ENCODE data around the gene TRIM32.
"Not testable (repeated sequence)": the region's sequence is repeated elsewhere in the genome, so short reads cannot be mapped to it uniquely, and the experiment has no call there.

Gene TRIM32

DNA sequence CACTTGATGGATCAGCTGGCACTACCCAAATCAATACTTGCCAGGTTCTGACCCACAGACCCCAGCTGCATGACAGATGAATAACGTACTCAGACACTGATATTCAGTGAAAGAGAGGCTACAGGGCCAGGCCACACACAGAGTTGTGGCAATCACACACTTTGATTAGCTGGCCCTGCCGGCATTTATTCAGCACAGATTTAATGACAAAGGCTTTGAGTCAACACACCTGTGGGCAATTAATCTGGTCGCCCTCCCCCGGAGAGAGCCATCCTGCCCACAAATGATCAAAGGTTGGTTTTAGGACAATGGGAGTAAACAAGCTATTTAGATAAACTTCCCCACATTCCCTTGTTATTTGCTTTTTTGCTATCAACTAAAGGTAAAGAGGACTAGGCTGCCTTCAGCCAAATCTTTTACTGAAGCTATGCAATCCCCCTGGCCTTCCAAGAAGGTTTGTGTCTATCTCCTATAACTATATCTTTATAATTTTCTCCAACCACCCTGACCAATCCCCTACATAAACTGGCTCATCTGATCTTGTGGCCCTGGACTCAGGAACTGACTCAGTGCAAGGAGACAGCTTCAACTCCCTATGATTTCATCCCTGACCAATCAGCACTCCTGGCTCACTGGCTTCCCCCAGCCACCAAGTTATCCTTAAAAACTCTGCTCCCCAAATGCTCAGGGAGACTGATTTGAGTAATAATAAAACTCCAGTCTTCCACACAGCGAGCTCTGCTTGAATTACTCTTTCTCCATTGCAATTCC is 12.7 kb upstream of the TRIM32 start:
- DNase-seq: no peak

DNA sequence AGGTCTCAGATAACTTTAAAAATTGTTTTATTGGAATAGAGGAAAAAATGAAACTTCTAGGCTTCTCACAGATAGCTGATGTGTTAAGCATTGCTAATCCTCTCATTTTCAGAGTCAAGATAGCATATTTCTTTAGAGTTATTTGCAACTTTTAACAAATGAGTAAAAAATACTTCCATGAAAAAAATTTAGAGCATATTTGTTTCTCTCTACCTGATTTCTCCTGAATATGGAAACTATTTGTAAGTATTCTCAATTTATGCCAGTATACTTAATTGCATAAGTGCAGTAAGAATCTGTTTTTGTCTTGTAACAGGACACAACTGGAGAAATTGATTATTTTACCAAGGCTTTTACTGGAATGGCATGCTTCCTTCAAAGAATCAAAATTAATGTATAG is 3.6 kb upstream of the TRIM32 start:
- DNase-seq: no peak

DNA sequence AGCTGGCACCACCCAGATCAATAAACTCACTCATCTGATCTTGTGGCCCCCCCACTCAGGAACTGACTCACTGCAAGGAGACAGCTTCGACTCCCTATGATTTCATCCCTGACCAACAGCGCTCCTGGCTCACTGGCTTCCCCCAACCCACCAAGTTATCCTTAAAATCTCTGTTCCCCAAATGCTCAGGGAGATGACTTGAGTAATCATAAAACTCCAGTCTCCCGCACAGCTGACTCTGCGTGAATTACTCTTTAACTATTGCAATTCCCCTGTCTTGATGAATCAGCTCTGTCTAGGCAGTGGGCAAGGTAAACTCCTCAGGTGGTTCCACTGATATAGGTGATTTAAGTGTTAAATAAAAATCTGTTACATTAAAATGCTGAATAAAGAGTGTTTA is 1.9 kb upstream of the TRIM32 start:
- no peak for DNase-seq

DNA sequence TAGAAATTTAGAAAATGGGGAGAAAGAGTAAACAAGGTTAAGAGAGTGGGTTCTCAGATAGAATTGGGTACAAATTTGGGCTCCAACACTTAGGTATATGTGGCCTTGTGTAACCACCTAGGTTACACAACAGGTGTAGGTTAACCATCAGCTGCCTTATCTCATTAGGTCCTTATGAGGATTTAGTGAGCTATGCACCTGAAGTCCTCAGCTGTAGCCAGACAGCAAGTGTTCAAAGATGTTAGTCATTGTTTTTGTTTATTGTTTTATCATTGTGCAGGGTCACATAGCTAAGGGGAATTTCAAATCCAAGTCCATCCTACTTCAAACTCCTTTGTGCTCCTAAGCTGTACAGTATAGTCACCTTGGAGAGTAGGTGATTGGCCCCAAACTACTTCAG is 970 bp upstream of the TRIM32 start:
- no peak for DNase-seq

DNA sequence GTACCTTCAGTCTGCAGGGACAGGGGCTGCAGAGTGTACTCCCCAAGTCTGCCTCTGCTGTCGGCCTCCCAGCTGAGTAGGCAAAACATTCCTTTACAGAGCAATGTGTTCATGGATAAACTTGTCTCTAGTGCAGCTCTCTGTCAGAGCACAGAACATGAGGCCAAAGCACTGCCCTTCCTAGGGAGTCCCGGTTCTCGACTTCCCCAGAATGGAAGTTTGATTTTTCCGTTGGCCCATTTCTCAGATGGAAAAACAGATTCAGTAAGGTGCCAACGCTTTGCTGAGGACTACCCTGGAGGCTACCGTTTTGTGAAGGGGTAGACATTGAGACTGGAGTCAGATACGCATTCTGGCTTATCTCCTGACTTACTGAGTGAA is 422 bp upstream of the TRIM32 start:
- DNase-seq: no peak

DNA sequence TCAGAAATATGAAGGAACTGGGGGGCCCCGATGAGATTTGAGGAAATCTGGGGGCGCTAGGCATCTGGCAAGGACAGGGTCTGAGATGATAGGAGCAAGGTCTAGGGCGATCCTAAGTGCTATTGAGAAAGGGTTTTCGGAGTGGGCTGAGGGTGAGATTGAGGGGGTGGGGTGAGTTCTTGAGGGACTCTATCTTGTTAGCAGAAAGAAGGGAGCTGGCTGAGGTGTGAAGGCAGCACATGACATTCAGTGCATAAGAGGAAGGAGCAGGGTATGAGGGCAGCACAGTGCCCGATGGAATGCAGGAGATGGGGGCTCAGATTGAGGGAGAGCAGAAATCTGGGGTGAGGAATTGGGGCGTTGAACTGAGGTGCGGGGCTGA is 640 bp downstream of the TRIM32 start:
- DNase-seq: no peak

DNA sequence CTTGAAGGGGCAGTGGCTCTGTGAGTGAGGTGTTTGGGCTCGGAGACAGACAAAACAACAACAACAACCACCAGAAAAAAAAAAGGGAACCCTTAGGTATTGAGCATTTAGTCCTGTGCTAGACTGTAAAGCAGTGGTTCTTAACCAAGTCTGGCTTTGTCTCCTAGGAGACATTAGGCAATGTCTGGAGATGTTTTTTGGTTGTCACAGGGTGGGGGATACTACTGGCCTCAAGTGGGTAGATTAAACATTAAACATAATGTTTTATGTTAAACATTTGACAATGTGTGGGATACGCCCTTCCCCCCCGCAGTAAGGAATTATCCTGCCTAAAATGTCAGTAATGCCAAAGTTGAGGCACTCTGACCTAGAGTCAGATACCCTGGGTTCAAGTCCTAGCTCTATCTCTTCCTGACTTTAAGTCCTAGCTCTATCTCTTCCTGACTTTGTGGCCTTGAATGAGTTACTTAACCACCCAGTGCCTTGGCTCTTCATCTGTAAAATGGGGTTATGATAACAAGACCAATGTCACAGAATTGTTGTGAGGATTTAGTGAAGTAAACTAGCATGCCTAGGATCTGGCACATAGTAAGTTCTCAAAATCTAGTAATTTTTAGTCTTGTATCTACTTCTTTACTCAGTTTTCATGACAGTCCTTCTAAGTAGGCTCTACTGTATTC is 1.8 kb downstream of the TRIM32 start:
- no peak for DNase-seq

DNA sequence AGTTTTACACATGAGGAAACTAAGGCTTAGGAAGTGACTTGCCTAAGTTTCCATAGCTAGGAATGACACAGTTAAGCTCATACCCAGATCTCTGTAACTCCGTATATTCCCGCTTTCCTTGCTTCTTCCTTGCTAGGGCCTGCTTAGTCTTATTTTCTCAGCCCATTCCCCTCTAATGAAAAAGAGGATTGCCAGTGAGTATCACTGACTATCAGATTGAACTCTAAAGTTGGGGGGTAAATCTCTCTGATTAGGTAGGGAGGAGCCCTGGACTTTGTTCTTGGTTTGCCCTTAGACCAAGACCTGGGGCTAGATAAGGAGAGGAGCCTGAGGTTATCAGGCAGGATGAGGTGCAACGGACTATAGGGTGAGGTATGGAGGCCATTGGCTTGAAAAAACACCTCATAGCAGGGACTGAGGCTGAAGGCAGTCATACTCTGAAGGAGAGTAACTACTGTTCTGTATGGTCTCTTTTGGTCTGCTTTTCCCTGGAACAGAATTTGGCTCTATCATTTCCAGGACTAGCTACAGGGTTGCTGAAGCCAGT is 2.5 kb downstream of the TRIM32 start:
- DNase-seq: no peak

DNA sequence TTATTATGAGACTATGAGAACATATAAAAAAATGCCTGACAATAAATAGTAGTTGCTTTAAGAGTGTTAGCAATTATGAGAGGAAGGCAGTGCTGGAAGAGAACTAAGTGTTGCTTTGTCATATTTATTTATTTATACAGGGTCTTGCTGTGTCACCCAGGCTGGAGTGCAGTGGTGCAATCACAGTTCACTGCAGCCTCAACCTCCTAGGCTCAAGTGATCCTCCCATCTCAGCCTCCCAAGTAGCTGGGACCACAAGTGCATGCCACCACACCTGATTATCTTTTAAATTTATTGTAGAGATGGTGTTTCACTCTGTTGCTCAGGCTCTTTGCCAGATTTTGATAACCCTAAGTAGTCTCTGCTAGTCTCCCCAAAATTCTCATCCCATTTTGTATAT is 3.7 kb downstream of the TRIM32 start:
- DNase-seq: not testable (repeated sequence)

DNA sequence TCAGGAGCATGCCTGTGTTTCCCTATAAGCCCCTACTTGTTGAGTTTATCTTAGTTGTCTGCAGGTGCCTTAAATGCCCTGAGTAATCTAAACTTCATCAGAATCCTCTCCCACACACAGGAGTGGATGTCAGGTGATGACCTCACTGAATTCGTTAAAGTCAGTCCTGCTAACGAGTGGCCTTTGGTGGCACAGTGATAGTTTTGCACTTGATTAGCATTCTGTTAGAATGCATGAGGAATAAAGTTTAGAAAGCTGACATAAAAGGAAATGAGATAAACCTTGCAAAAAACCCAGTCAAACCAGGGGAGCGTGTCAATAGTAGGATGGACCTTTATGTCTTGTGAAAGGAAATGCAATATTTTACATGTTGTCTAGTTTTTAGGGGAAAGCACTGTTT is 4.5 kb downstream of the TRIM32 start:
- DNase-seq: no peak

DNA sequence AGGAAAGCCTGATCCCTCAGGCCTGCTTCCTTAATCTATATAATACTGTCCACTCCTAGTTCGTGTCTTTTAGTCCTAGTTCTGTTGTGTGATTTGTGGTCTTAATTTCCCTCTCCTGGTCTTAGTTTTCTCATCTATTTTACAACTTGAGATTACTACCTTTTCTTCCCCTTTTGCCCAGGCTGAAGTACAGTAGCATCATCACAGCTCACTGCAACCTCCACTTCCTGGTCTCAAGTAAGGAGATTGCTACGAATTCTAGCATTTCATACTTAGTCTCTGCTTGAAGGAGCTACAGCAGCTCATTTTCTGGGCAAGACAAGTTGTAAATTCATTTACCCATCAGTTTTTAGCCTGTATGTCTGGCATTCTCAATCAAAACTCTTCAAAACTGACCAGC is 5.5 kb downstream of the TRIM32 start:
- DNase-seq: no peak

DNA sequence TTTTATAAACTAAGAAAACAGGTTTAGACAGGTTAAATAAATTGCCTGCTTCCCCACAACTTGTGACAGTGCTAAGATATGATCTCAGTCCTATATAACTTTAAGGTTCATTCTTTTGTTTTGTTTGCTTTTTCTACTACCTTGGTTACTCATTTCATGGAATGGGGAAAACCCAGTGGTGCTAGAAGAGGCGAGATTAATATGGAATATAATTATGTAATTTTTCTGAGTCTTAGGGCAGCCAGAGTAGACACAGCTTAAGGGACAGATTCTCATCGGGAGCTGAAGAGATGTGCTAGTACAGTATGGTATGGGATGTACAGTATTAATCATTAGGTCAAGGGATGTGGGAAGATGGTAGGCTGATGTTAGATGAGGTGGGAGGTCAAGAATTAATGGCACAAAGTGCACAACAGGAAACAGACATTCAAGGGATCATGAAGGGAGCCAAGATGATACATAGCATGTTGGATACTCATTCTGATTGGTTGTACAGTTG is 6.2 kb downstream of the TRIM32 start:
- DNase-seq: no peak

DNA sequence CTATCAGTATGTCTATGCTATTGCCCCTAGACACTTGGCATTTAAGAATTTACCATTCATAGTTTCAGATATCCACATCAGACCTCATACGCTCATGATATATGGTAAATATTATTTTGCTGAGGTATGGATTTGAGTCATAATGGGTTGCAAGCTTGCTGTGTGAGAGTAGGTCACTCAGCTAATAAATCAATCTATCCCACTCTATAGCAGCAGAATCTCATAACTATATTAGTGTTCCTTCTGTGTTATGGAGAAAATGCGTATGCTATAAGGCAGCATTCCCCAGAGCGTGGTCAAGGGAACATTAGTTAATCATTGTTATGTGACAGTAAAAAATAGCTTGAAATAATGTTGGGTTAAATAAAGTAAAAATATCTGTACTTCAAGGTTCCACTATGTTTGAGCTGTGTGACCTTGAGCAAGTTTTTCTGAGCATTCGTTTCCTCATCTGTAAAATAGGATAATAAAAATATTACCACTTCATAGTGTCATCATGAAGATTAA is 7.7 kb downstream of the TRIM32 start:
- no peak for DNase-seq

DNA sequence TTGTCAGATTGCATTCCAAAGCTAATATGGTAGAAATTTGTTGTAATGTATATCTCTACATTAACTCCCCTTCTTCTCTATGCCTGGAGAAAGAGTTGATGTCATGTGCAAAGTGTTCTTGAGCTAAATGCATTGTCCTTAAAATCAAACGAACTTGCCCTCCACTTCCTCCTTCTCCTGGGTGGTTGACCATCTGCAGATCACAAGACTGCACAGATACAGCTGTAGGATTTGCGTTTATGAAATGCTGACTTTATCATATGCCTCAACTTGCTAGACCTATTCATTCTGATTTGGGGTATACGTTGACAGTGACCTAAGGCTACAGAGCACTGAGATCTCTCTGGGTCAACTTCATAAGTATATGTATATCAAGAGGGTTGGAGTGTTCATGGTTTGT is 8.3 kb downstream of the TRIM32 start:
- no peak for DNase-seq

DNA sequence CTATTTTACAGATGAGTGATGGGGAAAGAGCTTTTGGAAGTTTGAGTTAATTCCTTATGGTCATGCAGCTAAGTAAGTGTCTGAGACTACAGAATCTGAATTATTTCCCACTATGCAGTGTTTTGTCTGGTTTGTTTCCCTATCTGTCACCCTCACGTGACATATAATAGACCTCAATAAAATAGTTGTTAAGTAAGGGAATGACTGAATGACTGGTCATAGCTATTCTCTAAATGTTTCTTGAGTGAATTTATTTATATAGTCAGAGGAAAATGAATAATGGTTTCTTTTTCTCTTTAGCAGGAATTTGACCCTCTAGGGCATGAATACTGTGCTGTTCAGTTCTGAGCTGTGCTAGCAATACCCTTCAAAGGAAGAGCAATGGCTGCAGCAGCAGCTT is 10.3 kb downstream of the TRIM32 start:
- DNase-seq: no peak

DNA sequence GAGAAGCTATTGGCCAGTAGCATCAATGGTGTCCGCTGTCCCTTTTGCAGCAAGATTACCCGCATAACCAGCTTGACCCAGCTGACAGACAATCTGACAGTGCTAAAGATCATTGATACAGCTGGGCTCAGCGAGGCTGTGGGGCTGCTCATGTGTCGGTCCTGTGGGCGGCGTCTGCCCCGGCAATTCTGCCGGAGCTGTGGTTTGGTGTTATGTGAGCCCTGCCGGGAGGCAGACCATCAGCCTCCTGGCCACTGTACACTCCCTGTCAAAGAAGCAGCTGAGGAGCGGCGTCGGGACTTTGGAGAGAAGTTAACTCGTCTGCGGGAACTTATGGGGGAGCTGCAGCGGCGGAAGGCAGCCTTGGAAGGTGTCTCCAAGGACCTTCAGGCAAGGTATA is 10.8 kb downstream of the TRIM32 start:
- no peak for DNase-seq

DNA sequence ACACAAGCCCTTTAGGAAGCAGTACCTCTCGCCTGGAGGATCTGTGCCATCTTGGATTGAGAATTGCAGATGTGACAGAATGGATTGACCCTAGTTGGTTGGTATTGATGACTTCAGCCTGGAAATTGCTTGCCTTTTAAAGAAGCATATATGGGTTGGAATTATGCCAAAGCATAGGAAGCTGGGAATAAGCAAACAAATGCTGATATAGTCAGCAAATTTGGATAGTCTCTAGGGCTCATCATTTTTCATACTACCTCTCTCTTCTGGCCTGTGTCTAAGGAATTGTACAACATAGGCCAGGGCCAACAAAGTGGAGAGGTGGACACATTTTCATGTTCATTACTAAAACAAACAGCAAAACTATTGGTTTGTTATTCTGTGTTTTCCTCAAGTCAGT is 13.2 kb downstream of the TRIM32 start:
- no peak for DNase-seq

DNA sequence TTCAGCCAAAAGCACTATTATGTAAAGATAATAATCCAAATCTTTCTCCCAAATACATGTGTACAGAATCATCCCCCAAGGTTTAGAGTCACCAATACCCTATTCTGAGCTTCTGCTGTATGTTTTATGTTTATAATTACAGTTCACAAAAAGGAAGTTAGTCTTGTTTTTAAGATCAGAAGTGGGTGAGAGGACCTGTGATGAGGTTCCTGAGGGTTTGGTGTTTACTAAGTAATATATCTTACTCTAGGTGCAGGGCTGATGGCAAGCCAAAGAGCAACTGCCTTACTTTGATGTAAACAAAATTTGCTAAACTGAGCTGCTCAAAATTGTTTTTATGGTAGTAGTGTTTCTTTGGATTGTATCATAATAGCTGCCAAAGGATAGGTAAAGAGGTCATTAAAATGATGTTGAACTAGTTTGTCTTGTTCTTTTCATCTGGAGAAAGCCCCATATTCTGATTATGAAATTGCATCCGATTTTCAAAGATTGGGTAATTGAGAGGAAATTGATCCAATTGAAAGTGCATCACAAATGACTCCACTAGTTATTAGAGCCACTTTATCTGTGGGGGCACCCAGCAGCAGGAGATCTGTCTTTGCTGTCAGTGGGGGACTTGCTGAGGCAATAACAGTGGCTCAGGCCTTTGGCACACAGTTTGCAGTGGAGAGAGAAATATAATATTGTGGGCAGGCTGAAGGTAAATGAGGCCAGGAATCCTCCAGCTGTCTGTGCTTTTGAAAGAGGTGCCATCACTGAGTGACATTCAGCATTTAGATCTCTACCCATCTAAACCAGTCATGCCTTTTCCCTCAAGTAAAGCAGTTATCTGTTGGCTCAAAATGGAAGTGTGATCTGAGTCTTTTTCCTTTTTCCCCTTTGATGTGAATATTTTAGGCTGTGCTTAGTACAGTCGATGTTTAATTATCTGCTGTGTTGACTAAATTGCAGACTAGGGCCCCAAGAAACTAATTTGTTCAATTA is 14.1 kb downstream of the TRIM32 start:
- no peak for DNase-seq

DNA sequence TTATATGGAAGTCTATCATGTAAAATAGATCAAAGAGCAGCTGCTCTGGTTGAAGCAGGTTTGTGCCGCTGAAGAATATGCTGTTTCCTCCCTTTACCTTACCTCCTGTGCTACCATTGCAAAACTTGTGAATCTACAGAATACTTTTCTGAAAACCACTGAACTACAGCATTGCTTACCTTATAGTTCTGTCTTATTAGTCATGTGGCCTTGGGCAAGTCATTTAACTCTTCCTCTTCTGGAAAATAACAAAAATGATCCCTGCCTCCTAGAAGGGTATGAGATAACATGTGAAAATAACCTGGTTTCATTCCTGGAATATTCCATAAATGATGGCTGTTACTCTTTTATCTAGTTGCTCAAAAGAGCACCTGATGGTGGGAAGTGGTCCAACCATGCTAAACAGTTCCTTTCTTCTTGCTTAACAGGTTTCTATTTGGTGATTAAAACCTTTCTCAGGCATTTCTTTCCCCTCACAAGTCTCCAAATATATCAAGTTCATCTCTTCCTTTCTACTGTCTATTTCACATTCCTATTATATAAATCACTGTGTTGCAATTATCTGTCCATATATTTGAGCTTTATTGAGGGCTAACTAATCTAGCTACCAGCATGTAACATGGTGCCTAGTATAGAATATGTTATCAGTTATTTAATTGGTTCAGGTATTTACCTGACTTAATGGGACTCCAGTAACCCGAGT is 15.0 kb downstream of the TRIM32 start:
- no peak for DNase-seq

DNA sequence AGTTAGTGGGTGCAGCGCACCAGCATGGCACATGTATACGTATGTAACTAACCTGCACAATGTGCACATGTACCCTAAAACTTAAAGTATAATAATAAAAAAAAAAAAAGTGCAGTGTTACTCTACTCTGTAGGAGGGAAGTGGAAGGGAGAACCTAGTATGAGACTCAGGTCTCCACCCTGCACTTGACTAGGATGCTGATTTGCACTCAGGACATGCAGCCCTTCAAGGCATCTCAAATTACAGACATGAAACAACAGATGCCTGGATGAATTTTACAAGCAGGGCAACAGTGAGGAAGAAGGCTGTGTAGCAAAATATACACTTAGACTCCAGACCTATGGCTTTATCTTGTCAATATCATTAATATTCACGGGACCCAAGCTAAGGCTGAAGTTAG is 16.5 kb downstream of the TRIM32 start:
- no peak for DNase-seq

DNA sequence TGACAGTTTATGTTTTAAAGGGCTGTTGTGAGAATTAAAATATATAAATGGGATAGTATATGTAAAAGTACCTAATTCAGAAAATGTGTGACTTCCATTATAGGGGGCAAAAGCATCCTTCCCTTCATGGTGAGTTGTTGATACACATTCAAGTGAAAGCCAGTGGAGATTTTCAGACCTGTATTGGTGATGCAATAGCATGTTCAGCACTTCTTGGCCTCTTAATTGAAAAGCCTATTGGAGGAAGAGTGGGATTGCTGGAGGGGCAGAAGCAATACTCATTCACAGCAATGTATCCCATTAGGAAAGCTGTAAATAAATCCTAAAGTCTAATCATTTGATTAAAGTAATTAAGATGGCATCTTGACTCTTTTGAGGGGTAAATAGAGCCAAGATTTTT is 17.4 kb downstream of the TRIM32 start:
- no peak for DNase-seq

DNA sequence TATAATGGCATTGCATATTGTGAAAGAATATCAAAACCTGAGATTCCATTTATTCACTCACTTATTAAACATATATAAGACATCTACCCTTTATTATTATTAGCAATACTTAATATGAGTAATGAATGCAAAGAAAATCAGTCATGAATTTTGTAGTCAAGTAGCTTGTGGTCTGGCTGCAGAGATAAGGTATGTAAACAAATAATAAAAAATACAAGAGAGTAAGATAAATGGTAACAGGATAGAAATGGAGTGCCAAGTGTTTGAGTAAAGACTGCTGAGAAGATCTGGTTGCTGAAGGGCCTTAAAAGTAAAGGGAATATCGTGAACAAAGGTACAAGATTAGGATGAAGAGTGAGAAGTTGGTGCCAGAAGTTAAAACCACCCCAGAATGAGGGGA is 18.4 kb downstream of the TRIM32 start:
- no peak for DNase-seq

All from cerebellar nuclear complex (tissue), 1 donor.